ENCODE measurements around the gene RDX. TPM values are rescaled to one million over a fixed set of nuclear protein-coding genes. Genes with fewer than 3 reads are reported as not detected.
"Not testable (repeated sequence)": the region's sequence is repeated elsewhere in the genome, so short reads cannot be mapped to it uniquely, and the experiment has no call there.

The RDX gene
- total RNA-seq, 2 donors from 2014 or later, result 26.7 to 38.4 TPM

DNA sequence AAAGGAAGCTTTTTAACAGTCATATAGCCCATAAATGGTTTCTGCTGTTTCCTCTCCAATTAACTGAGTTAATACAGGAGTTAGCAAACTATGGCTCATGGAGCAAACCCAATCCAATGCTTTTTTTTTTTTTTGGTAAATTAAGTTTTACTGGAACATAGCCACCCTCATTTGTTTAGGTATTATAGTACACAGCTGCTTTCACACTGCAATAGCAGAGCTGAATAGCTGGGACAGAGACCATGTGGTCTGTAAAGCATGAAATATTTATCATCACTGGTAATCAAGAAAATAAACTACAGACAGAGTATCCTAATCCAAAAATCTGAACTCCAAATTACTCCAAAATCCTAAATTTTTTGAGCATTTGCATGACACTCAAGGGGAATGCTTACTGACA lies 53.7 kb downstream of the RDX start:
- Mint-ChIP-seq H3K4me3 (no peak overlapping the region), H3K4me1 (peaks cover 2% of the 10 kb centered on the region), H3K27me3 (no peaks in the 10 kb centered on the region), H3K27ac (no peak overlapping the region), H3K36me3 (ENCODE audit: low read depth) (peaks cover 2% of the 10 kb centered on the region)
- ATAC-seq, result no peak
- no peak for DNase-seq
- H3K9me3 ChIP-seq (ENCODE audit: control insufficient read depth, low read length, poor library complexity, severe bottlenecking), result no peaks in the 10 kb centered on the region

GRCh38 chr11:110242188-110242587 lies 54.2 kb downstream of the RDX start:
- no peak for DNase-seq
- H3K9me3 ChIP-seq (ENCODE audit: control insufficient read depth, low read length, poor library complexity, severe bottlenecking), result no peaks in the 10 kb centered on the region
- no peak overlapping the region for H3K4me3 Mint-ChIP-seq
- H3K27ac Mint-ChIP-seq, result no peak overlapping the region
- peaks cover 2% of the 10 kb centered on the region for H3K4me1 Mint-ChIP-seq
- no peak for ATAC-seq
- no peaks in the 10 kb centered on the region for H3K27me3 Mint-ChIP-seq
- peaks cover 2% of the 10 kb centered on the region for H3K36me3 Mint-ChIP-seq (ENCODE audit: low read depth)

- H3K27me3 Mint-ChIP-seq, result no peaks in the 10 kb centered on the region
- peaks cover 14% of the 10 kb centered on the region for H3K36me3 Mint-ChIP-seq (ENCODE audit: low read depth)
- no peaks in the 10 kb centered on the region for H3K9me3 ChIP-seq (ENCODE audit: control insufficient read depth, low read length, poor library complexity, severe bottlenecking)
- peak overlapping the region; percentile 49 for H3K27ac Mint-ChIP-seq
- H3K4me1 Mint-ChIP-seq, result peaks cover 7% of the 10 kb centered on the region
- no peak overlapping the region for H3K4me3 Mint-ChIP-seq
- ATAC-seq, result no peak
- DNase-seq, result no peak
Measured at GRCh38 chr11:110235966-110236365, 60.4 kb downstream of the RDX start.

DNA sequence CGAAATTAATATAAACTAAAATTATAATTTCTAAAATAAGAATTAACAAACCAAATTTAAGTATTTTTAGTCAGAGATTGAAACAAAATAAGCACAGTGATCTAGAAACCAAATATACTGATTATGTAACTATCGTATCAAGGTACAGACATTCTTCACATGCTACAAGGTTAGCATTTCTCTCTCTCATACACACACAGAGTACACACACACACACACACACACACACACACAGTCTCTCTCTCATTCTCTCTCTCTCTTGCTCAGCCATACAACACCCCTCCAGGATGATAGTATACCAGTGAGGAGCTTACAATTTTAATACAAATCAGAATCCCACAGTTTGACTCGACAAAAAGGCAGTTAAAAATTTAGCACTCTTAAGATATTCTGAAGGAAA lies 66.0 kb downstream of the RDX start:
- Mint-ChIP-seq H3K36me3 (ENCODE audit: low read depth) (peaks cover 10% of the 10 kb centered on the region), H3K27ac (no peak overlapping the region), H3K4me3 (no peak overlapping the region), H3K4me1 (peaks cover 5% of the 10 kb centered on the region), H3K27me3 (no peaks in the 10 kb centered on the region)
- no peaks in the 10 kb centered on the region for H3K9me3 ChIP-seq (ENCODE audit: control insufficient read depth, low read length, poor library complexity, severe bottlenecking)
- ATAC-seq (no peak), DNase-seq (no peak)

DNA sequence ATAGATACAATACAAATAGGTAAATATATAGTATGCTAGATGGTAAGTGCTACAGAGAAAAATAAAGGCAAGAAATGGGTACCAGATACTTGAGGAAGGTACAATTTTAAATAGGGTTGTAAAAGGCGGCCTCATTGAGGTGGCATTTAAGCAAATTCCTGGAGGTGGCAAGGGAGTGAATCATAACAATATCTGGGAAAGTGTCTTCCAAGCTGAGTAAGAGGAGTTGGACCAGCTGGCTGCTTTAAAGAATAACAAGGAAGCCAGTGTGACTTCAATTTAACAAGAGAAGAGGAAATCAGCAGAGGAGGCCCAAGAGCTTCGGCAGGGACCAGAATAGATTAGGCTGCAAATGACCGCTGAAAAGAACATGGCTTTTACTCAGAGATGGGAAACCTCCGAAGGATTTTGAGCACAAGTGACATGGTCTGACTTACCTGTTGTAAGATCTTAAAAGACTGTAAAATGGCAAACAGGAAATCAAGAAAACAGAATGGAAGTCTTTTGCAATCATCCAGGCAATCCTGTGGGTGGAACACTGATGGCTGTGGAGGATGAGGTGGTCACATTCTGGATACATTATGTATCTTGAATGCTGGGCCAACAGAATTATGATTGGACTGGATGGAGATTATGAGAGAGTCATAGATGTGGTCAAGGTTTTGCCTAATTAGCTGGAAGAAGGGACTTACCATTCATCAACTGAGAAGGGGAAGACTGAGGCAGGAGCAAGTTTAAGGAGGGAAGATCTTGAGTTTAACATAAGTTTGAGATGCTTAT lies 77.2 kb downstream of the RDX start:
- H3K27me3 Mint-ChIP-seq, result no peaks in the 10 kb centered on the region
- no peak overlapping the region for H3K27ac Mint-ChIP-seq
- H3K36me3 Mint-ChIP-seq (ENCODE audit: low read depth), result peaks cover 2% of the 10 kb centered on the region
- H3K4me3 Mint-ChIP-seq, result no peak overlapping the region
- no peaks in the 10 kb centered on the region for H3K4me1 Mint-ChIP-seq
- DNase-seq (no peak), ATAC-seq (no peak)
- H3K9me3 ChIP-seq (ENCODE audit: control insufficient read depth, low read length, poor library complexity, severe bottlenecking), result no peaks in the 10 kb centered on the region

DNA sequence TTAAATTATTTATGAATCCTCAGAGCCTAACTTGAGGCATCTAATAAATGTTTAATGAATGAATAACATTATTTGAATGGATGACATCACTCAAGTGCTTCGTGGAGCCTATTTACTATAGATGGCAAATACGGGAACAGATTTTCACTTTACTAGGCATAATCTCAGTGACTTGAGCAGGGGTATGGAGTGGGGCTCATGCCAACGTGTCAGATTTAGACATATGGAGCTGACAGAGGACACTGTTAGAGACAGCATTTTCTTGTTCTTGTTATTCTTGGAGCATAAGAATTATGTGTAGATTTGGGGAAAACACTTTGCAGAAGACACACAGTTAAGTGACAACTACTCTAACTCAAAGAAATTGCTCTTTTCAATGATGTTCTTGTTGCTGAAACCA lies 78.5 kb downstream of the RDX start:
- ATAC-seq (no peak), DNase-seq (no peak)
- Mint-ChIP-seq H3K27ac (no peak overlapping the region), H3K27me3 (no peaks in the 10 kb centered on the region), H3K4me3 (no peak overlapping the region), H3K36me3 (ENCODE audit: low read depth) (peaks cover 2% of the 10 kb centered on the region), H3K4me1 (no peaks in the 10 kb centered on the region)
- no peaks in the 10 kb centered on the region for H3K9me3 ChIP-seq (ENCODE audit: control insufficient read depth, low read length, poor library complexity, severe bottlenecking)

GRCh38 chr11:110217223-110217877 lies 79.1 kb downstream of the RDX start:
- ATAC-seq, result no peak
- H3K4me3 Mint-ChIP-seq, result no peak overlapping the region
- DNase-seq, result no peak
- H3K27ac Mint-ChIP-seq, result no peak overlapping the region
- no peaks in the 10 kb centered on the region for H3K4me1 Mint-ChIP-seq
- no peaks in the 10 kb centered on the region for H3K27me3 Mint-ChIP-seq
- H3K36me3 Mint-ChIP-seq (ENCODE audit: low read depth), result peaks cover 2% of the 10 kb centered on the region
- H3K9me3 ChIP-seq (ENCODE audit: control insufficient read depth, low read length, poor library complexity, severe bottlenecking), result no peaks in the 10 kb centered on the region

GRCh38 chr11:110209313-110209694 lies 87.1 kb downstream of the RDX start:
- DNase-seq; H3K36me3 Mint-ChIP-seq (ENCODE audit: low read depth); ATAC-seq; H3K9me3 ChIP-seq (ENCODE audit: control insufficient read depth, low read length, poor library complexity, severe bottlenecking); H3K27me3 Mint-ChIP-seq; H3K4me1 Mint-ChIP-seq: not testable (repeated sequence)
- peak overlapping the region; percentile 76 for H3K4me3 Mint-ChIP-seq
- H3K27ac Mint-ChIP-seq, result peak overlapping the region; percentile 37

- H3K4me1 Mint-ChIP-seq; H3K9me3 ChIP-seq (ENCODE audit: control insufficient read depth, low read length, poor library complexity, severe bottlenecking); H3K27me3 Mint-ChIP-seq; DNase-seq; H3K36me3 Mint-ChIP-seq (ENCODE audit: low read depth); ATAC-seq: not testable (repeated sequence)
- peak overlapping the region; percentile 37 for H3K27ac Mint-ChIP-seq
- H3K4me3 Mint-ChIP-seq, result peak overlapping the region; percentile 76
Measured at GRCh38 chr11:110208678-110209312, 87.6 kb downstream of the RDX start.

GRCh38 chr11:110207123-110207522 lies 89.3 kb downstream of the RDX start:
- Mint-ChIP-seq H3K27ac (no peak overlapping the region), H3K36me3 (ENCODE audit: low read depth) (no peaks in the 10 kb centered on the region)

DNA sequence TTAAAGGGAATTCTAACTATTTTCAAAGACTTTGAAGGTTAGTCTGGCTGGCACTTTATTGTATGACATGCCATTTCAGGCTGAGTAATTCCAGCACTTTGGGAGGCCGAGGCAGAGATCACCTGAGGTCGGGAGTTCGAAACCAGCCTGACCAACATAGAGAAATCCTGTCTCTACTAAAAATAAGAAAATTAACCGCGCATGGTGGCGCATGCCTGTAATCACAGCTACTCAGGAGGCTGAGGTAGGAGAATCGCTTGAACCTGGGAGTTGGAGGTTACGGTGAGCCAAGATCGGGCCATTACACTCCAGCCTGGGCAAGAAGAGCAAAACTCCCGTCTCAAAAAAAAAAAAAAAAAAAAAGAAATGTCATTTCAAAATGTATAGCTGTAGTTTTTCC lies 95.6 kb downstream of the RDX start:
- H3K36me3 Mint-ChIP-seq (ENCODE audit: low read depth), result peaks cover 2% of the 10 kb centered on the region
- H3K27ac Mint-ChIP-seq, result peak overlapping the region; percentile 37
- no peak overlapping the region for H3K4me3 Mint-ChIP-seq
- DNase-seq, result no peak
- ATAC-seq, result no peak
- H3K4me1 Mint-ChIP-seq, result peaks cover 6% of the 10 kb centered on the region
- no peaks in the 10 kb centered on the region for H3K9me3 ChIP-seq (ENCODE audit: control insufficient read depth, low read length, poor library complexity, severe bottlenecking)
- peaks cover under 1% of the 10 kb centered on the region for H3K27me3 Mint-ChIP-seq

More at GRCh38 chr11:110207123-110207522, 89.3 kb downstream of the RDX start:
- Mint-ChIP-seq H3K4me1 (peaks cover 5% of the 10 kb centered on the region), H3K4me3 (no peak overlapping the region), H3K27me3 (peaks cover 6% of the 10 kb centered on the region)
- no peaks in the 10 kb centered on the region for H3K9me3 ChIP-seq (ENCODE audit: control insufficient read depth, low read length, poor library complexity, severe bottlenecking)
- DNase-seq (no peak), ATAC-seq (no peak)

GRCh38 chr11:110200241-110200640 lies 96.2 kb downstream of the RDX start:
- Mint-ChIP-seq H3K36me3 (ENCODE audit: low read depth) (peaks cover 2% of the 10 kb centered on the region), H3K27me3 (peaks cover 5% of the 10 kb centered on the region), H3K27ac (peak overlapping the region; percentile 37), H3K4me3 (no peak overlapping the region), H3K4me1 (peaks cover 6% of the 10 kb centered on the region)
- no peak for DNase-seq
- ATAC-seq, result no peak
- no peaks in the 10 kb centered on the region for H3K9me3 ChIP-seq (ENCODE audit: control insufficient read depth, low read length, poor library complexity, severe bottlenecking)

- H3K27me3 Mint-ChIP-seq, result peaks cover 10% of the 10 kb centered on the region
- no peaks in the 10 kb centered on the region for H3K9me3 ChIP-seq (ENCODE audit: control insufficient read depth, low read length, poor library complexity, severe bottlenecking)
- DNase-seq, result no peak
- H3K4me3 Mint-ChIP-seq, result no peak overlapping the region
- no peak for ATAC-seq
- H3K36me3 Mint-ChIP-seq (ENCODE audit: low read depth), result peaks cover 2% of the 10 kb centered on the region
- H3K4me1 Mint-ChIP-seq, result peaks cover 3% of the 10 kb centered on the region
- H3K27ac Mint-ChIP-seq, result no peak overlapping the region
Measured at GRCh38 chr11:110199184-110199981, 97.0 kb downstream of the RDX start.

All from T-helper 17 cell (primary cell).